Measurements from ENCODE around the gene COPS7A. TPM values are rescaled to one million over a fixed set of nuclear protein-coding genes. Genes with fewer than 3 reads are reported as not detected.

Gene COPS7A
- total RNA-seq, 1 donor from 2014 or later = 42.6 TPM

DNA sequence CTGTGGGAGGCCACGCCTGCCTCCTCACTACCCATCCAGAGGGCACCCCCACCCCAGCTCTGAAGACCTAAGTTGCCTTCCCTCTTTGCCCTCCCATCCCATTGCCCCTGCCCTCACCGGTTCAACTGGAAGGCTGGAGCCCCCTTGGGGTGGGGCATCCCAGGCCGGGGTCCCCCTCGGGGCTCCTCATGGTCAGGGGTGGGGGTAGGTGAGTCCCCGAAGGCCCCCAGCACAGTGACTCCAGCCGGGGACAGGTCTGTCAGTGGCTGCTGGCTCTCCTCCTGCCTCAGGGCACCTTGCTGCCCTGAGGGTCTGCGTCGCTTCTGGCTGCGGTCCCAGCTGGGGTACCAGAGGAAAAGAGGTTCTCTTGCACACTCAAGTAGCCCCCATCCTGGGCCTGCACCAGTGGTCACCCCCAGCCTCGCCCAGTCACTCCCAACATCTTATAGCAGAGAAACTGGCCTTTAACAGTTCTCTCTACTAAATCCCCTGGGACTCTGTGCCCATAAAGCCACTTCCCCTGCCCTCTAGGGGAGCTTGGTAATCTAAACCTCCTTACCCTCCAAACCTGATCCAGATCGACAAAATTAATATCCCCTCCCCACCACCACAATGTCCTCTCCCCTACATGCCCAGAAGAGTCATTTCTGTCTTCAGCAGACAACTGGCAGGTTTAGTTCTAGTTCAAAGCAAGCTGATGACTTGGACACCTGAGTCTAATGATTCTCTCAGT, 28.4 kb upstream of the COPS7A start:
- TF ChIP-seq, protein P1, sequence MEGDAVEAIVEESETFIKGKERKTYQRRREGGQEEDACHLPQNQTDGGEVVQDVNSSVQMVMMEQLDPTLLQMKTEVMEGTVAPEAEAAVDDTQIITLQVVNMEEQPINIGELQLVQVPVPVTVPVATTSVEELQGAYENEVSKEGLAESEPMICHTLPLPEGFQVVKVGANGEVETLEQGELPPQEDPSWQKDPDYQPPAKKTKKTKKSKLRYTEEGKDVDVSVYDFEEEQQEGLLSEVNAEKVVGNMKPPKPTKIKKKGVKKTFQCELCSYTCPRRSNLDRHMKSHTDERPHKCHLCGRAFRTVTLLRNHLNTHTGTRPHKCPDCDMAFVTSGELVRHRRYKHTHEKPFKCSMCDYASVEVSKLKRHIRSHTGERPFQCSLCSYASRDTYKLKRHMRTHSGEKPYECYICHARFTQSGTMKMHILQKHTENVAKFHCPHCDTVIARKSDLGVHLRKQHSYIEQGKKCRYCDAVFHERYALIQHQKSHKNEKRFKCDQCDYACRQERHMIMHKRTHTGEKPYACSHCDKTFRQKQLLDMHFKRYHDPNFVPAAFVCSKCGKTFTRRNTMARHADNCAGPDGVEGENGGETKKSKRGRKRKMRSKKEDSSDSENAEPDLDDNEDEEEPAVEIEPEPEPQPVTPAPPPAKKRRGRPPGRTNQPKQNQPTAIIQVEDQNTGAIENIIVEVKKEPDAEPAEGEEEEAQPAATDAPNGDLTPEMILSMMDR (IDR thresholded peaks at IDR 0.05; ENCODE audit: unreplicated experiment) = no peak
- Mint-ChIP-seq H3K4me3 (ENCODE audit: low read depth) (no peak overlapping the region), H3K4me1 (ENCODE audit: low read depth) (peaks cover 8% of the 10 kb centered on the region), H3K27me3 (peaks cover 57% of the 10 kb centered on the region), H3K27ac (peak overlapping the region; percentile 44), H3K36me3 (ENCODE audit: insufficient read depth) (no peaks in the 10 kb centered on the region), H3K9me3 (ENCODE audit: low read depth) (no peaks in the 10 kb centered on the region)
- DNase-seq (ENCODE audit: low spot score, unreplicated experiment) = no peak

DNA sequence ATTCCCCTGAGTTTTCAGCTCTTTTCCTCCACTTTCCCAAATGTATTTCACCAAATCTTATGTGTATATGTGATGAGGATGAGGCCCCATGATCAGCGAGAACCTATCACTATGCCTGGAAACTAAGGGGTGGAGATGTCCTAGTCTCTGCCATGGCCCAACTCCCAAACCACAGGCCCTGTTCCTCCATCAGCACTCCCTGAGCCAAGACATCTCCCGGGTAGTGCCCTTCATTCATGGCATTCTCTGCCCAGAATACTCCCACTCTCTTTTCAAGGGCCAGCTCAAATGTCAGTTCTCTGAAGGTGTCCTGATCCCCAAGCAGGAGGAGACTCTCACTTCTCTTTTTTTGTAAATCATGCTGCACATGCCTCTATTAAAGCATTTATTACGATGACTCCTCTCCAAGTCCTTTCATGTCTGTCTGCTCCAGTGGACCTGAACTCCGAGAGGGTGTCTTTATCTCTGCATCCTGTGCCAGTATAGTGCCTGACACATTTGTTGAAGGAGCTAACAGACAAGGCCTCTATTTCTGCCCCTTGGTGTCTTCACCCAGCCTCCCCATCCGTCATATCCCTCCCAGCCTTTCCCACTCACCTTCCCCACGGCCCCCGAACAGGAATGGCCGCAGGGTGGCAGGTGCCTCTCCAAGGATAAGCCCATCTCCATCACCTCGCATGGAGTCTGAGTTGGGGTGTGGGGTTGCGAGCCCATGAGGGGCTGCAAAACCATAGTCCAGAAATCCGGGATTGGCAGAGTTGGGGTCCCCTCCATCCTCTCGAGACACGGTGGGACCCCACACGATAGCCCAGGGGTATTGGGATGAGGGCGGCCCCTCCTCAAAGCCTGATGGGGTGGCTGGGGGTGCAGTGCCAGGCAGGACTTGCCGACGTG, 26.9 kb upstream of the COPS7A start:
- no peaks in the 10 kb centered on the region for H3K9me3 Mint-ChIP-seq (ENCODE audit: low read depth)
- H3K4me3 Mint-ChIP-seq (ENCODE audit: low read depth) = no peak overlapping the region
- TF ChIP-seq, protein P1 (IDR thresholded peaks at IDR 0.05; ENCODE audit: unreplicated experiment) = no peak
- no peak for DNase-seq (ENCODE audit: low spot score, unreplicated experiment)
- H3K27me3 Mint-ChIP-seq = peaks cover 70% of the 10 kb centered on the region
- H3K36me3 Mint-ChIP-seq (ENCODE audit: insufficient read depth) = no peaks in the 10 kb centered on the region
- H3K27ac Mint-ChIP-seq = no peak overlapping the region
- H3K4me1 Mint-ChIP-seq (ENCODE audit: low read depth) = peaks cover 12% of the 10 kb centered on the region

DNA sequence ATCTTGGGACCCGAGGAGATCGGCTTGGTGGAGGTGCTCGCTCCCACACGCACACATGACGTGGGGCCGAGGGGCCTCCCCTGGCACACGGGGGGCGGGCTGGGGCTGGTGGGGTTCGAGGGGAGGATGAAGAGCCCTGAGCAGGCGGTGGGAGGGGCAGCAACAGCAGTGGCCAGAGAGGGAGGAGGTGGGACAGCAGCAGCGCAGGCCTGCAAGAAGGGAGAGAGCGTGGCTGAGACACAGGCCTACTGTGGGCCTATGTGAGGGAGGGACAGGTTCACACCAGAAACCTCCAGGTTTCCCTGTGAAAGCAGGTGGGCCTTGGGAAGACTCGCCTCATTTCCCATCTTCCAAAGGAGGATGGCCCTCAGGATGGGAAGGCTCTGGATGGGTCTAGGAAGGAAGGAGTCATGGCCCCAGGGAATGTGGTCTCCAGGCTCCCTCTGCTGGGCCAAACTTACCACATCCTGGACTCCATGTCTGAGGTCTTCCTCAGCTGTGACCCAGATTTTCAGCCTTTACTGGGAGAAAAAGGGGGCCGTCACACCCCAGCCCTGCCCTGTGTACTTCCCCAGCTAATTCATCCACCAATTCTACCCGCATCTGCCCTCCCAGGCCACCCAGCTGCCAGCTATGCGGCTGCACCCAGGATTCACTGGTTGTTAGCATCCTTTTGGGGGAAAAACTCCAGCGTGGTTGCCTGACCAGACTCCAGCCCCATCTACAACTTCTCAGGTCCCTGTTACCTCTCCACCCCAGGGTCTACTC, 26.1 kb upstream of the COPS7A start:
- Mint-ChIP-seq H3K27ac (peak overlapping the region; percentile 40), H3K4me1 (ENCODE audit: low read depth) (peaks cover 10% of the 10 kb centered on the region), H3K4me3 (ENCODE audit: low read depth) (no peak overlapping the region), H3K27me3 (peaks cover 76% of the 10 kb centered on the region), H3K36me3 (ENCODE audit: insufficient read depth) (no peaks in the 10 kb centered on the region), H3K9me3 (ENCODE audit: low read depth) (no peaks in the 10 kb centered on the region)
- no peak for DNase-seq (ENCODE audit: low spot score, unreplicated experiment)
- TF ChIP-seq, protein P1 (IDR thresholded peaks at IDR 0.05; ENCODE audit: unreplicated experiment) = peak; percentile 64

DNA sequence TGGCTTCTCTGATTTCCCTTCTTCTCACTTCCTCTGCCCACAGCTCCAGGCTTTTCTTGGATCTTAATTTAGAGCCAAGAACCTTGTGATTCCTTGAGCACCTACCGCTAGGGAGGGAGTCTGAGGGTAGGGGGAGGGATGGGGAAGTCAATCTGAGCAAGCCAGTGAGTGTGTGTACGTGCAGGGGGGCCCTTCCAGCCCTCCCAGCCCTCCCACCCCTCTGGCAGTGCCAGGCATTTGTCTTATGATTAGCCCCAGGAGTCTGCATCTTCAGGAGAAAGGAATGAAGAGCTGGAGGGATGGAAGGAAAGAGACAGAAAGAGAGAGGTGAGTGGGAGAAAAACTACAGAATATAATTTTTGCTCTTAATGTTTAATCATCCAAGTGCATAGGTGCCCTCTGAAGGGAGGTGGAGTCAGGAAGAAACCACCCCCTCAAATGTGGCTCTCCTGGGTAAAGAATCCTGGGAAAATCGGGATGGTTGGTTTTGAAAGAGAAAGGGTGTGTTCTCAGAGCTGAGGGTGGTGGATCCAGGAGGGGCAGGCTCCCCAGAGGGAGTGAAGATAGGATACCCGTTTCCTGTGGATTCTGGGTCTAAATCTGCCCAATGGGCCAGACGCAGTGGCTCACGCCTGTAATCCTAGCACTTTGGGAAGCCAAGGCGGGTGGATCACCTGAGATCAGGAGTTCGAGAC, 25.3 kb upstream of the COPS7A start:
- DNase-seq (ENCODE audit: low spot score, unreplicated experiment) = no peak
- H3K4me1 Mint-ChIP-seq (ENCODE audit: low read depth) = peaks cover 9% of the 10 kb centered on the region
- no peaks in the 10 kb centered on the region for H3K9me3 Mint-ChIP-seq (ENCODE audit: low read depth)
- H3K36me3 Mint-ChIP-seq (ENCODE audit: insufficient read depth) = no peaks in the 10 kb centered on the region
- H3K27ac Mint-ChIP-seq = no peak overlapping the region
- TF ChIP-seq, protein P1 (IDR thresholded peaks at IDR 0.05; ENCODE audit: unreplicated experiment) = no peak
- peaks cover 80% of the 10 kb centered on the region for H3K27me3 Mint-ChIP-seq
- H3K4me3 Mint-ChIP-seq (ENCODE audit: low read depth) = peak overlapping the region; percentile 27

Measured in progenitor cell of endocrine pancreas (in vitro differentiated cells).